ENCODE data around the gene GAB3.
"Not testable (repeated sequence)": the region's sequence is repeated elsewhere in the genome, so short reads cannot be mapped to it uniquely, and the experiment has no call there.

Gene GAB3

GRCh38 chrX:154690438-154690837 lies 60.4 kb downstream of the GAB3 start:
- H3K23ac ChIP-seq (ENCODE audit: low read depth, low read length, poor library complexity); H3K14ac ChIP-seq (ENCODE audit: low read length); H3K9me3 ChIP-seq (replicated peaks in 1 of 2; ENCODE audit: control insufficient read depth in 2 of 2, insufficient read depth in 1 of 2, low read depth in 1 of 2, low read length in 2 of 2); H2BK15ac ChIP-seq (ENCODE audit: low read length); H4K91ac ChIP-seq (ENCODE audit: low read depth, low read length, poor library complexity); H3K79me1 ChIP-seq (ENCODE audit: low read depth, low read length); H3K4me1 ChIP-seq (ENCODE audit: control insufficient read depth in 2 of 2, insufficient read depth in 1 of 2, low read depth in 1 of 2, low read length in 2 of 2); H3K9ac ChIP-seq (ENCODE audit: low read depth, low read length, poor library complexity); H3K18ac ChIP-seq (ENCODE audit: low read length); H2AK5ac ChIP-seq (ENCODE audit: low read depth, low read length); H3K4me3 ChIP-seq (ENCODE audit: low read length in 2 of 2); H3K27ac ChIP-seq (replicated peaks; ENCODE audit: low read length); H4K8ac ChIP-seq (ENCODE audit: low read depth, low read length); H2AFZ ChIP-seq (ENCODE audit: low read length); DNase-seq (ENCODE audit: low spot score); H3K4ac ChIP-seq (ENCODE audit: low read length); H3K4me2 ChIP-seq (ENCODE audit: insufficient read depth, low read length, poor library complexity, severe bottlenecking); H2BK120ac ChIP-seq (ENCODE audit: low read depth, low read length); H3K27me3 ChIP-seq (ENCODE audit: control insufficient read depth in 3 of 3, insufficient read depth in 3 of 3, low read depth in 1 of 3, low read length in 3 of 3); H3K36me3 ChIP-seq (replicated peaks in 1 of 2; ENCODE audit: control insufficient read depth in 2 of 2, insufficient read depth in 2 of 2, low read length in 2 of 2); H2BK12ac ChIP-seq (ENCODE audit: low read length); H2BK5ac ChIP-seq (ENCODE audit: low read length): not testable (repeated sequence)
- WGBS, 2 donors (ENCODE audit: extremely low coverage in 2 of 2, insufficient read length in 2 of 2, insufficient replicate concordance in 1 of 2): no CpG with 5 or more reads among the region's 2 CpGs

GRCh38 chrX:154672084-154672483 lies 78.8 kb downstream of the GAB3 start:
- H4K91ac ChIP-seq (ENCODE audit: low read depth, low read length, poor library complexity); H3K4me2 ChIP-seq (ENCODE audit: insufficient read depth, low read length, poor library complexity, severe bottlenecking); H3K79me1 ChIP-seq (ENCODE audit: low read depth, low read length); H3K4me3 ChIP-seq (ENCODE audit: low read length in 2 of 2); H2BK12ac ChIP-seq (ENCODE audit: low read length); H2AK5ac ChIP-seq (ENCODE audit: low read depth, low read length); H3K4ac ChIP-seq (ENCODE audit: low read length); H2AFZ ChIP-seq (ENCODE audit: low read length); H3K23ac ChIP-seq (ENCODE audit: low read depth, low read length, poor library complexity); H4K8ac ChIP-seq (ENCODE audit: low read depth, low read length); H2BK120ac ChIP-seq (ENCODE audit: low read depth, low read length); H3K9ac ChIP-seq (ENCODE audit: low read depth, low read length, poor library complexity); H2BK5ac ChIP-seq (ENCODE audit: low read length); H3K27ac ChIP-seq (replicated peaks; ENCODE audit: low read length); H3K14ac ChIP-seq (ENCODE audit: low read length); H3K9me3 ChIP-seq (replicated peaks in 1 of 2; ENCODE audit: control insufficient read depth in 2 of 2, insufficient read depth in 1 of 2, low read depth in 1 of 2, low read length in 2 of 2); H3K18ac ChIP-seq (ENCODE audit: low read length); DNase-seq (ENCODE audit: low spot score); H3K4me1 ChIP-seq (ENCODE audit: control insufficient read depth in 2 of 2, insufficient read depth in 1 of 2, low read depth in 1 of 2, low read length in 2 of 2); H3K36me3 ChIP-seq (replicated peaks in 1 of 2; ENCODE audit: control insufficient read depth in 2 of 2, insufficient read depth in 2 of 2, low read length in 2 of 2); H2BK15ac ChIP-seq (ENCODE audit: low read length): not testable (repeated sequence)
- peaks cover 0 to 12% (median 0%) of the 10 kb centered on the region in 3 experiments for H3K27me3 ChIP-seq (ENCODE audit: control insufficient read depth in 3 of 3, insufficient read depth in 3 of 3, low read depth in 1 of 3, low read length in 3 of 3)

- not testable (repeated sequence) for H3K36me3 ChIP-seq (replicated peaks in 1 of 2; ENCODE audit: control insufficient read depth in 2 of 2, insufficient read depth in 2 of 2, low read length in 2 of 2); H3K4me2 ChIP-seq (ENCODE audit: insufficient read depth, low read length, poor library complexity, severe bottlenecking); H3K27me3 ChIP-seq (ENCODE audit: control insufficient read depth in 3 of 3, insufficient read depth in 3 of 3, low read depth in 1 of 3, low read length in 3 of 3); H4K91ac ChIP-seq (ENCODE audit: low read depth, low read length, poor library complexity); H3K18ac ChIP-seq (ENCODE audit: low read length); H2BK120ac ChIP-seq (ENCODE audit: low read depth, low read length); H3K9ac ChIP-seq (ENCODE audit: low read depth, low read length, poor library complexity); H2BK12ac ChIP-seq (ENCODE audit: low read length); H3K14ac ChIP-seq (ENCODE audit: low read length); H3K27ac ChIP-seq (replicated peaks; ENCODE audit: low read length); H2BK15ac ChIP-seq (ENCODE audit: low read length); H3K4me3 ChIP-seq (ENCODE audit: low read length in 2 of 2); H3K79me1 ChIP-seq (ENCODE audit: low read depth, low read length); DNase-seq (ENCODE audit: low spot score); H3K4ac ChIP-seq (ENCODE audit: low read length); H2AFZ ChIP-seq (ENCODE audit: low read length); H4K8ac ChIP-seq (ENCODE audit: low read depth, low read length); H2AK5ac ChIP-seq (ENCODE audit: low read depth, low read length); H2BK5ac ChIP-seq (ENCODE audit: low read length); H3K23ac ChIP-seq (ENCODE audit: low read depth, low read length, poor library complexity); H3K9me3 ChIP-seq (replicated peaks in 1 of 2; ENCODE audit: control insufficient read depth in 2 of 2, insufficient read depth in 1 of 2, low read depth in 1 of 2, low read length in 2 of 2); H3K4me1 ChIP-seq (ENCODE audit: control insufficient read depth in 2 of 2, insufficient read depth in 1 of 2, low read depth in 1 of 2, low read length in 2 of 2)
- no CpG with 5 or more reads among the region's 8 CpGs for WGBS, 2 donors (ENCODE audit: extremely low coverage in 2 of 2, insufficient read length in 2 of 2, insufficient replicate concordance in 1 of 2)
These were observed 80.0 kb downstream of the GAB3 start for GRCh38 chrX:154670848-154671247.

GRCh38 chrX:154661899-154662298 lies 89.0 kb downstream of the GAB3 start:
- Histone ChIP-seq H4K8ac (ENCODE audit: low read depth, low read length) (no peak overlapping the region), H3K14ac (ENCODE audit: low read length) (no peak overlapping the region), H2AFZ (ENCODE audit: low read length) (no peak overlapping the region), H3K27me3 (ENCODE audit: control insufficient read depth in 3 of 3, insufficient read depth in 3 of 3, low read depth in 1 of 3, low read length in 3 of 3) (peaks cover 0 to 11% (median 0%) of the 10 kb centered on the region in 3 experiments), H3K27ac (replicated peaks; ENCODE audit: low read length) (no peak overlapping the region), H2BK120ac (ENCODE audit: low read depth, low read length) (no peak overlapping the region), H3K4me2 (ENCODE audit: insufficient read depth, low read length, poor library complexity, severe bottlenecking) (no peak overlapping the region), H3K4me1 (ENCODE audit: control insufficient read depth in 2 of 2, insufficient read depth in 1 of 2, low read depth in 1 of 2, low read length in 2 of 2) (no peaks in the 10 kb centered on the region), H2BK5ac (ENCODE audit: low read length) (no peak overlapping the region), H3K18ac (ENCODE audit: low read length) (no peak overlapping the region), H4K91ac (ENCODE audit: low read depth, low read length, poor library complexity) (no peak overlapping the region), H3K9ac (ENCODE audit: low read depth, low read length, poor library complexity) (no peak overlapping the region), H3K23ac (ENCODE audit: low read depth, low read length, poor library complexity) (no peak overlapping the region), H3K79me1 (ENCODE audit: low read depth, low read length) (no peaks in the 10 kb centered on the region), H2AK5ac (ENCODE audit: low read depth, low read length) (no peak overlapping the region), H3K4ac (ENCODE audit: low read length) (no peak overlapping the region), H3K4me3 (ENCODE audit: low read length in 2 of 2) (no peak overlapping the region), H3K9me3 (replicated peaks in 1 of 2; ENCODE audit: control insufficient read depth in 2 of 2, insufficient read depth in 1 of 2, low read depth in 1 of 2, low read length in 2 of 2) (peaks cover 0 to 4% of the 10 kb centered on the region in 2 donors), H2BK15ac (ENCODE audit: low read length) (no peak overlapping the region), H3K36me3 (replicated peaks in 1 of 2; ENCODE audit: control insufficient read depth in 2 of 2, insufficient read depth in 2 of 2, low read length in 2 of 2) (no peaks in the 10 kb centered on the region), H2BK12ac (ENCODE audit: low read length) (no peak overlapping the region)
- DNase-seq (ENCODE audit: low spot score): no peak
- WGBS, 2 donors (ENCODE audit: extremely low coverage in 2 of 2, insufficient read length in 2 of 2, insufficient replicate concordance in 1 of 2): no CpG with 5 or more reads among the region's 7 CpGs

Data from neuronal stem cell (in vitro differentiated cells).